GM23338 (cell line): ENCODE results near the gene SHLD2. TPM values are rescaled to one million over a fixed set of nuclear protein-coding genes. Genes with fewer than 3 reads are reported as not detected.

ENCODE experiments used
- ATAC-seq: fragments of 200-7000 bp; cut with Tn5 transposase; 3 replicates; pipeline ENCODE4 v1.9.1; 2020
- DNase-seq: peaks from one replicate; pipeline ENCODE4 v3.0.0-alpha.2; 2015; ENCODE audit warnings: low spot score
- H2AFZ ChIP-seq: fragments of 200-600 bp; sonication (generic); 2 replicates; pipeline ENCODE4 v1.8.0; 2016; ENCODE audit warnings: antibody characterized with exemption, mild to moderate bottlenecking, moderate library complexity
- H3F3A ChIP-seq: fragments of 200-600 bp; sonication (generic); replicated peaks from 2 replicates; pipeline ENCODE4 v1.8.0; 2017; ENCODE audit warnings: antibody characterized with exemption, mixed run types, low read depth
- H3K27ac ChIP-seq: fragments of 200-600 bp; sonication (generic); 2 replicates; pipeline ENCODE4 v1.6.1; 2016; ENCODE audit warnings: low read depth
- H3K27me3 ChIP-seq: fragments of 200-600 bp; sonication (generic); 2 replicates; pipeline ENCODE4 v1.8.0; 2016; ENCODE audit warnings: mild to moderate bottlenecking, mixed run types, moderate library complexity; ENCODE audit not compliant: insufficient read depth
- H3K36me3 ChIP-seq: fragments of 200-600 bp; sonication (generic); 2 replicates; pipeline ENCODE4 v1.8.0; 2016; ENCODE audit warnings: mild to moderate bottlenecking; ENCODE audit not compliant: insufficient read depth
- H3K4me1 ChIP-seq: fragments of 200-600 bp; sonication (generic); 2 replicates; pipeline ENCODE4 v1.8.0; 2016; ENCODE audit warnings: mild to moderate bottlenecking, moderate library complexity; ENCODE audit not compliant: insufficient read depth
- H3K4me2 ChIP-seq: fragments of 200-600 bp; sonication (generic); 2 replicates; pipeline ENCODE4 v1.7.1; 2017; ENCODE audit warnings: mixed run types
- H3K4me3 ChIP-seq: fragments of 200-600 bp; sonication (generic); 2 replicates; pipeline ENCODE4 v1.6.1; 2016; ENCODE audit warnings: mixed run types
- H3K79me2 ChIP-seq: fragments of 200-600 bp; sonication (generic); replicated peaks from 2 replicates; pipeline ENCODE4 v1.8.0; 2017; ENCODE audit warnings: mild to moderate bottlenecking; ENCODE audit not compliant: insufficient read depth
- H3K9me2 ChIP-seq: fragments of 200-600 bp; sonication (generic); 2 replicates; pipeline ENCODE4 v1.8.0; 2017; ENCODE audit not compliant: insufficient read depth
- H4K20me1 ChIP-seq: fragments of 200-600 bp; sonication (generic); replicated peaks from 2 replicates; pipeline ENCODE4 v1.8.0; 2017; ENCODE audit warnings: mild to moderate bottlenecking; ENCODE audit not compliant: insufficient read depth
- H3K27ac Mint-ChIP-seq: 2 replicates; pipeline ENCODE4 v1.8.0; 2020; ENCODE audit warnings: inconsistent platforms, mild to moderate bottlenecking, moderate library complexity, mixed read lengths
- H3K27me3 Mint-ChIP-seq: 3 replicates; pipeline ENCODE4 v1.8.0; 2022; ENCODE audit warnings: low read depth, mild to moderate bottlenecking, moderate library complexity, mixed read lengths, inconsistent platforms; ENCODE audit not compliant: insufficient read depth, poor library complexity
- H3K36me3 Mint-ChIP-seq: 3 replicates; pipeline ENCODE4 v1.8.0; 2021; ENCODE audit warnings: low read depth, mild to moderate bottlenecking, inconsistent platforms, moderate library complexity, mixed read lengths
- H3K4me1 Mint-ChIP-seq: 3 replicates; pipeline ENCODE4 v1.8.0; 2020; ENCODE audit warnings: mild to moderate bottlenecking, inconsistent platforms, mixed read lengths
- H3K4me3 Mint-ChIP-seq: 3 replicates; pipeline ENCODE4 v1.8.0; 2021; ENCODE audit warnings: moderate library complexity, mild to moderate bottlenecking, inconsistent platforms, mixed read lengths
- H3K9me3 Mint-ChIP-seq: 3 replicates; pipeline ENCODE4 v1.8.0; 2020; ENCODE audit warnings: moderate library complexity, mild to moderate bottlenecking, inconsistent platforms, mixed read lengths
- CREB1 ChIP-seq: fragments of 250-450 bp; sonication (Bioruptor Pico); IDR thresholded peaks from 2 replicates; pipeline ENCODE4 v1.5.0; 2020; ENCODE audit warnings: low read depth, mild to moderate bottlenecking, moderate library complexity
- CTCF ChIP-seq, 2 experiments: fragments of 200-600 bp in 1 of 2; sonication (generic) in 1 of 2; conservative IDR thresholded peaks; 2 replicates each; pipeline versions ENCODE4 v1.5.1 to v1.6.1; 2016 to 2017; ENCODE audit warnings: antibody characterized with exemption in 2 of 2, low read depth in 2 of 2, mild to moderate bottlenecking in 2 of 2, moderate library complexity in 1 of 2
- EZH2 ChIP-seq: fragments of 200-600 bp; sonication (generic); IDR thresholded peaks from one replicate; pipeline ENCODE4 v1.8.0; 2017; ENCODE audit warnings: antibody characterized with exemption, mild to moderate bottlenecking, low read depth; ENCODE audit not compliant: unreplicated experiment
- JUNB ChIP-seq: IDR thresholded peaks from one replicate; pipeline ENCODE4 v1.6.1; 2016; ENCODE audit warnings: antibody characterized with exemption; ENCODE audit not compliant: unreplicated experiment
- NANOG ChIP-seq: IDR thresholded peaks from 2 replicates; pipeline ENCODE4 v1.6.1; 2016; ENCODE audit warnings: antibody characterized with exemption, borderline replicate concordance
- POLR2AphosphoS5 ChIP-seq: IDR thresholded peaks from 2 replicates; pipeline ENCODE4 v1.6.1; 2016; ENCODE audit warnings: antibody characterized with exemption, low read depth
- STAT1 ChIP-seq: IDR thresholded peaks from one replicate; pipeline ENCODE4 v1.6.1; 2016; ENCODE audit warnings: antibody characterized with exemption; ENCODE audit not compliant: unreplicated experiment
- polyA plus RNA-seq: library from polyadenylated mRNA; unstranded; fragments of >200 nt; fragmentation: Nextera tagmentation; extraction: Ambion mirVana; gene quantifications from 2 replicates; pipeline ENCODE4 v1.2.1, GENCODE V29; 2016
- total RNA-seq: library from RNA; depleted of rRNA; stranded (reverse); fragments of >200 nt; shearing (Covaris generic); gene quantifications from 2 replicates; pipeline ENCODE4 v1.2.3, GENCODE V29; 2014

SHLD2 gene
- total and polyA plus RNA-seq, 2 experiments from 2014 or later, result 13.9 to 34.2 TPM

GRCh38 chr10:87090779-87091178, 4.2 kb upstream of the SHLD2 start:
- DNase-seq (peak; percentile 10), ATAC-seq (no peak)
- Mint-ChIP-seq H3K27ac (no peak overlapping the region), H3K9me3 (peaks cover 3% of the 10 kb centered on the region; the same call in 1 of the 3 replicates), H3K4me1 (peaks cover 26% of the 10 kb centered on the region), H3K4me3 (no peak overlapping the region; the same call in 2 of the 3 replicates), H3K27me3 (peaks cover 6% of the 10 kb centered on the region), H3K36me3 (peaks cover 24% of the 10 kb centered on the region)
- Histone ChIP-seq H2AFZ (no peak overlapping the region), H3K9me2 (no peaks in the 10 kb centered on the region), H3K27me3 (no peaks in the 10 kb centered on the region), H4K20me1 (no peaks in the 10 kb centered on the region), H3K36me3 (no peaks in the 10 kb centered on the region), H3F3A (no peaks in the 10 kb centered on the region), H3K4me1 (peaks cover 19% of the 10 kb centered on the region), H3K27ac (no peak overlapping the region), H3K79me2 (peaks cover 82% of the 10 kb centered on the region), H3K4me2 (0 out of 2 replicates have a peak overlapping the region, but pooled peaks have one; percentile 87), H3K4me3 (no peak overlapping the region)
- no peak for TF ChIP-seq POLR2AphosphoS5

- peaks cover 19% of the 10 kb centered on the region for H3K4me1 ChIP-seq
- no peak for ATAC-seq
- Mint-ChIP-seq H3K4me3 (peak overlapping the region; percentile 80), H3K27ac (peak overlapping the region; percentile 84), H3K27me3 (peaks cover 8% of the 10 kb centered on the region), H3K9me3 (peaks cover 3% of the 10 kb centered on the region; the same call in 1 of the 3 replicates), H3K4me1 (peaks cover 26% of the 10 kb centered on the region), H3K36me3 (peaks cover 14% of the 10 kb centered on the region)
- peak; percentile 46 for DNase-seq
- peak overlapping the region; percentile 87 for H3K4me2 ChIP-seq
- peak overlapping the region; percentile 56 for H3K4me3 ChIP-seq
- no peaks in the 10 kb centered on the region for H3K27me3 ChIP-seq
- no peaks in the 10 kb centered on the region for H3K36me3 ChIP-seq
- peaks cover 82% of the 10 kb centered on the region for H3K79me2 ChIP-seq
- no peak overlapping the region for H2AFZ ChIP-seq
- peak overlapping the region; percentile 74 for H3K27ac ChIP-seq
- H3F3A ChIP-seq, result no peaks in the 10 kb centered on the region
- H4K20me1 ChIP-seq, result no peaks in the 10 kb centered on the region
- TF ChIP-seq NANOG, result no peak
- no peak for TF ChIP-seq CREB1 (CRISPR knock-in tag)
- TF ChIP-seq CTCF (conservative IDR thresholded peaks at IDR 0.05; ENCODE audit: low read depth in 2 of 2), result no peak
- TF ChIP-seq EZH2, result no peak
- no peak for TF ChIP-seq JUNB
- TF ChIP-seq STAT1, result no peak
- H3K9me2 ChIP-seq, result no peaks in the 10 kb centered on the region
Observed at GRCh38 chr10:87092376-87092860, 2.6 kb upstream of the SHLD2 start.

GRCh38 chr10:87092861-87093631, 2.0 kb upstream of the SHLD2 start:
- peaks cover 26% of the 10 kb centered on the region for H3K4me1 Mint-ChIP-seq
- Histone ChIP-seq H3K9me2 (no peaks in the 10 kb centered on the region), H3K79me2 (peaks cover 76% of the 10 kb centered on the region), H3K4me3 (peak overlapping the region; percentile 56), H3F3A (no peaks in the 10 kb centered on the region), H2AFZ (no peak overlapping the region), H3K4me2 (peak overlapping the region; percentile 87), H3K27ac (peak overlapping the region; percentile 74), H3K4me1 (peaks cover 19% of the 10 kb centered on the region), H4K20me1 (no peaks in the 10 kb centered on the region), H3K36me3 (no peaks in the 10 kb centered on the region), H3K27me3 (no peaks in the 10 kb centered on the region)
- peak overlapping the region; percentile 87 for H3K27ac Mint-ChIP-seq
- DNase-seq (peak; percentile 97), ATAC-seq (peak; percentile 6; the same call in 2 of the 3 replicates)
- peak overlapping the region; percentile 80 for H3K4me3 Mint-ChIP-seq
- peaks cover 3% of the 10 kb centered on the region; the same call in 1 of the 3 replicates for H3K9me3 Mint-ChIP-seq
- H3K36me3 Mint-ChIP-seq, result peaks cover 10% of the 10 kb centered on the region
- peaks cover 10% of the 10 kb centered on the region for H3K27me3 Mint-ChIP-seq
- TF ChIP-seq STAT1 (no peak), EZH2 (no peak)
